GM21447 (cell line): ENCODE data around the gene FBLN2.
"Not testable (repeated sequence)": the region's sequence is repeated elsewhere in the genome, so short reads cannot be mapped to it uniquely, and the experiment has no call there.

Experiments used
- ATAC-seq: cut with Tn5 transposase; IDR thresholded peaks from one replicate; pipeline ENCODE4 v1.9.1; 2021; ENCODE audit not compliant: unreplicated experiment

FBLN2 gene

DNA sequence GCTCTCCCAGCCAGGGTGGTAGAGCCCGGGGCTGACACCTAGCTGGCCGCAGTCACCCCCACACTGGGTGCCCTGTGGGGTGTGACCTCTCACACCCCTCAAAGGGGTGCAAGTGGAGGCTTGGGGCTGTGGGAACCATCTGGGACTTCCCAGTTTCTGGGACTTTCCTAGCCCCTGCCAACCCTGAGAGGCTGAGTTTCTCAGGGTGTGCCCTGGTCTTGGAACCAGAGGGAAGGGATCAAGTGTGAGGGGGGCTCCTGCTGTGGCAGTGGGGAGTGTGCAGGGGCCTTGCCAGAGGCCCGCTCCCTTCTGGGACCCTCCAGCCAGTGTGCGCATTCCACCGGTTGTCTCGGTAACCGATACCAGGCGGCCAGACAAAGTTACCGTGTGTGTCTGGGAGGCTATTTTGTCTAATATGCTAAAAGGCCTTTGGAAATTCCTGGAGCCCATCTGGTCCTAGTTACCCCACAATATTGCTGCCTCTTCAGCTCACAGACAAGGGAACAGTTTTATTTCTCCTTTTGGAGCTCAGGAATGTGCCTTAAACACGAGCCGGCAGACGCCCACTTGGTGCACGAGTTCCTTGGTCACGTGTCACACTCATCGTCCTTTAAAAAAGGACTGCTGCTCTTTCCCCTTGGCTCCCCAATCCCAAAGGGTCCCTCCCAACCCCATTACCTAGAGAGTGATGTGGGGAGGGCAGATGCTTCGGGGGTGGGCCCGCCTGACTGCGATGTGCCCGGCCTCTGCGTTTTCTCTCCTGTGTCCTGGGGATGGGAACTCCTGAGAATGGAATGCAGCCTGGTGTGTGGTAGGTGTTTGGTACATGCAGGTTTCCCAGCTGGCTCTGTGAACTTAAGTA is 35.6 kb upstream of the FBLN2 start:
- ATAC-seq, result no peak

DNA sequence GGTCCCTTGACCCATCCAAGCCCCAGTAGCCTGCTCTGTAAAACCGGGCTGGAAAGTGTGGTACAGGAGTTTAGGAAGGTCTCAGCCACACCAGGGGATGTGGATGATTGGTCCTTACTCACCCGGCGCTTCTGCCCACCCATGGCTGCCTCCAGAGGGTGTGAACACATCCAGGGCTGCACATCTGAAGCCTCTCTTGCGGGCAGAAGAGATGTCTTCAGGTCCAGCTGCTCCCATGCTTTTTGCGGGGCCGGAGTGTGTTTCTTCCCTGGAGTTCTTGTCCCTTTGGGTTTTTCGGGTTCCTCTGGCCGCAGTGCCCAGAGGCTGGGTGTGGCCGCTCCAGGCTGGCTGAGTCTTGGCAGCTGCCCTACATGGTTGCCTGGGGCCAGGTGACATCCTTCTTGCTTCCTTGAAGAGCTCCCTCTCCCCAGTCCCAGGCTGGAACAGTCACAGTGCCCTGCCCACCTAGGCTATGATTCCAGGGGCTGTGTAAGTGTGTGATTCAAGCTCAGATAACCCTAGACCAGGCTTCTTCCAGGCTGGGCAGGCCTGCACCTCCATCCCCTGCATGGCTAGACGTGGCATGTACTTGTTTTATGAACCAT is 34.9 kb upstream of the FBLN2 start:
- ATAC-seq, result no peak

GRCh38 chr3:13514639-13515435 is 34.1 kb upstream of the FBLN2 start:
- ATAC-seq, result no peak

DNA sequence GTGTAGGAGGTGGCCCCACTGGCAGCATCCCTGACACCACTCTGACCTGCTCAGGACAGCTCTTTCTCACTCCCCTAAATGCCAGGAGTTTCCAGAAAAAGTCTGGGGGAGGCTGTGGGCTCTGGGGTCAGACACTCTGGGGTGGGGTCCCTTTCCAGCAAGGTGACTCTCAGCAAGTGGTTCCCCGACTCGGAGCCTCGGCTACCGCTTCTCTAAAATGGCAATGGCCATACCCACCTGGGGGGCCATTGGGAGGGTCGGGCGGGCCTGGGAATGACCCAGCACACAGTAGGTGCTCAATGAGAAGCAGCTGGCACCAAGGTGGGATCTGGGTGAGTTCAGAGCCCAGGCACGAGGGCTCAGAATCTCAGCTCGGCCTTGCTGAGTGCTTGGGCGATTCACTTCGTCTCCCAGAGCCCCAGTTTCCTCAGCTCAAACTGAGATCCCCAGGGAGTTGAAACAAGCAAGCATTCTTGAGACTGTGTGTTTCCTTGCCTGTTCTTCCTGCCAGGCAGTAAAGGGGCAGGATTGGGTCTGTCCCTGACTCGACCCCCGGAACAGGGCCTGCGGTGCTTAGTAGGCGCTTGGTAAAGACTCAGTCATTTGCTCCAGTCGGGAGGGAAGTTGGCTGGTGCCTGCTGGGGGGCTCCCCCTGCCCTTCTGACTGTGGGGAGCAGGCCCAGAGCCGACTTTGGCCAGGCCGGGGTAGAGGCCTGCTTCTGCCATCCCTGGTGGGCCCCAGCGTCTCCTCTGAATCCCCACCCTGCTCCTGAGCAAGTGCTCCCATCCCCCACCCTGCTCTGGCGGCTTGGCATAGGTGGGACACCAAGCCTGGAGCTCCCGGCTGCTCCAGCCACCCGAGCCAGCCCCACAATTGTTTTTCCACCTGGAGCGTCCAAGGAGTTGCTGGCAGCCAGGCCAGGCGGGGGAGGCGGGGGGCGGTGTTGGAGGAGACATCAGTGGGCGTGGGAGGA is 32.9 kb upstream of the FBLN2 start:
- ATAC-seq, result no peak

- ATAC-seq, result no peak
Measured at GRCh38 chr3:13516760-13517135, 32.2 kb upstream of the FBLN2 start.

DNA sequence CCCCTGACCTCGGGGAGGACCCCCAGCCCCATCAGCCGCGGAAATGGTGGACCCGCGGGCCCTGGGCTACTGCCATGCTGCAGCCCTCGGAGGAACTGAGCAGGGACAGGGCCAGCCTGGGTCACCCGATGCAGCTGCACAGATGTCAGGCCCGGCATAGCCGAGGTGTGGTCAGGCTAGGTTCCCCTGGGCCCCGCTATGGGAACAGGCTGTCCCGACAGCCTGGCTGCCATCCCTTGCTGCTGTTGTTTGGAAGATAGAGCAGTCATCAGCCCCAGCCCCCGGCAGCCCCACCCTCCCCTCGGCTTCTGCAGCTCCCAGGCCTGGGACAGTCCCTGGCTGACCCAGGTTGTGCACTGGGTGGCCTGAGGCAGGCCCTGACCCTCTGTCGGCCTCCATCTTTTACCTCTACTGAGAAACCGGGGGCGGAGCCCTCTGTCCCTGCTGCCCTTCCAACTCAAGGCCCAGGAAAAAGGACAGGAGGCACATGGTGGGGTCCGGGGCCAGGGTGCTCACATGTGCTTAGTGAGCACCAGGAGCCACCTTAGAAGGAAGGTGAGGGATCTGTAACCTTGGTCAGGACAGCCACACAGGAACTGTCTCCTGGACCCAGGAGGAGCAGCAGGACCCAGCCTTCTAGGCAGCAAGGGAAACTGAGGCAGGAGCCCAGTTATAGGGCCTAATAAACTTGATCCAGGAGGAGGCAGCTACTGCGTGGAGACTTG is 31.5 kb upstream of the FBLN2 start:
- ATAC-seq, result no peak

- ATAC-seq, result no peak
Measured at GRCh38 chr3:13518516-13518953, 30.4 kb upstream of the FBLN2 start.

GRCh38 chr3:13519006-13519791 is 29.7 kb upstream of the FBLN2 start:
- no peak for ATAC-seq

GRCh38 chr3:13520326-13520880 is 28.5 kb upstream of the FBLN2 start:
- ATAC-seq, result no peak

GRCh38 chr3:13521309-13521708 is 27.6 kb upstream of the FBLN2 start:
- no peak for ATAC-seq

GRCh38 chr3:13521749-13522148 is 27.2 kb upstream of the FBLN2 start:
- ATAC-seq, result not testable (repeated sequence)

DNA sequence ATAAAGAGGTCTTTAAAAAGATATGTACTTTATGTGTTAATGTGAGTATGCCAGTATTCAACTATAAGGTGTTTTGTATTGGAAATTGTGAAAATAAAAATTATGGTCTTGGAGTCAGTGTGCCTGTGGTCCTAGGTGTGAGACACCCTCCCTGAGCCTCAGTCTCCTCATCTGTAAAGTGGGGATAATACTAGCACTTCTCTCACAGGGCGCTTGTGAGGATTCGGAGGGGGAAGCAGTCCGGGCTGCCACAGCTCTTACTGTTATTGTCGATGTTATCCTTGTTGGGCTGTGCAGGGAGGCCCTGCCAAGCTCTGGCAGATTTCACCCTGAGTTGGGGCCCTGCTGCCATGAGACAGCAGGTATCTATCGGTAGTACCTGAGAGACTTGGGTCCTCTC is 26.7 kb upstream of the FBLN2 start:
- no peak for ATAC-seq

- no peak for ATAC-seq
Measured at GRCh38 chr3:13524979-13525669, 23.8 kb upstream of the FBLN2 start.

DNA sequence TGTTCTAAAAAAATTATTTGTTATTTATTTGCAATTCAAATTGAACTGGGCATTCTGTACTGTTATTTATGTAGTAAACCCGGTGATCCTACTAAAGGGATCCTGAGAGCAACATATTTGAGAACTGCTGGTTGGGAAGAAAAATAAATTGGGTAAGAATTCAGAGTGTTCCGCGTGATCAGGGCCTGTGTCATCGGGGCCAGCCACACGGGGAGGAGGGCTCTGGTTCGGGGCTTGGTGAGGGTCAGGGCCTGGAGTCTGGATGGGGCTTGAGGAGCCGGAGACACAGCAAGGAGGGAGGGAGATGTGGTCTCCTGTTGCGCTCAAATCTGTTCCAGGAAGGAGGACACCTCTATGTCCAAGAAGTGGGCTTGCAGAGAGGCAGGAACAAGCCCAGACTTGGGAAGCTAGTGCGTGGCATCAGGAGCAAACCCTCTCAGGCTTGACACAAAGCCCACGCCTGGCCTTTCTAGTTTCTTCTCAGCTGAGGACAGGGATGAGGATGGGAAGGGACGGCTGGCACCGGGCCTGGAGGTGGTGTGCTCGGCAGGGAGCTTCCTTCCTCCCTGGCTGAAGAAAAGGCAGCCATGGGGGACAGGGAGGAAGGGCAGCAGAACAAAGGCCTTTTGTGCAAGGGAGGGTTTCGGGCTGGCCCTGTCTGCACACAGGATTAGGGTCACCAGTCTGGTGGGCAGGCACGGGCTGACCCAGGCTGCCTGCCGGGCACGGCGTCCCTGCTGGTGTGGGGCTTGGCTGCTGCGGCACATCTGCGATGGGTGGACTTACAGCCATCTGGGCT is 22.9 kb upstream of the FBLN2 start:
- no peak for ATAC-seq

- no peak for ATAC-seq
Measured at GRCh38 chr3:13526626-13526949, 22.3 kb upstream of the FBLN2 start.

DNA sequence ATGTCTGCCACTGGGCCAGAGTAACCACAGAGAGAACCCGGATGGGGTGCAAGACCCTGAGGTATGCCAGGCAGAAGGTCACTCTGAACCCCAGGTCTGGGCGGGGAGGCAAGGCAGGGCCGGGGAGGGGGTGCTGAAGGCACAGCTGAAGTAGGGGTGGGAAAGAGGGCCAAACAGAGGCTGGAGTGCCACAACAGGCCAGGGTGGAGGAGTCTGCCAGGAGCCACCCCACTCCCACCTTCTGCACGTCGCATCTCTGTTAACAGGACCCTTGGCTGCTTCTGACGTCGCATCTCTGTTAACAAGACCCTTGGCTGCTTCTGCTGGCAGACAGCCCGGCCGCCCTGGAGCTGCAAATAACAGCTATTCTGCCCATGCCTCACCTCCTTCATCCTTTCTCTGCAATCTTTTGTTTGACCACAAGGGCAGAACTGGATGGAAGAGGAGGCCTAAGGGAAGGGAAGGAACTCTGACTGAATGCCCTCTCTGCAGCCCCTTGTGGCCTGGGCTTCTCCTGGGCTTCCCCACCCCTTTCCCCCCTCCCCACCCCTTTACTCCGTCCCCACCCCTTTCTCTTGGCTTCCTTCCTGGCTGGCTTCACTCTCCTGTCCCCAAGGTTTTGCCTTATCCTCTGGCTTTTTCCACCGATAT is 20.6 kb upstream of the FBLN2 start:
- ATAC-seq, result no peak
